Nephron (organoid): ENCODE results near the gene ZNF3.

ENCODE experiments used
- H3K27ac Mint-ChIP-seq, 3 experiments: 2 replicates each; pipeline ENCODE4 v1.8.0; 2020; ENCODE audit warnings: mixed read lengths in 3 of 3, mild to moderate bottlenecking in 2 of 3, moderate library complexity in 1 of 3
- H3K27me3 Mint-ChIP-seq: 2 replicates; pipeline ENCODE4 v1.8.0; 2021; ENCODE audit warnings: low read depth, mild to moderate bottlenecking, moderate library complexity, mixed read lengths
- H3K36me3 Mint-ChIP-seq: 2 replicates; pipeline ENCODE4 v1.8.0; 2020; ENCODE audit warnings: low read depth, mixed read lengths
- H3K4me1 Mint-ChIP-seq: 2 replicates; pipeline ENCODE4 v1.8.0; 2020; ENCODE audit warnings: mixed read lengths
- H3K4me3 Mint-ChIP-seq, 3 experiments: 2 replicates each; pipeline ENCODE4 v1.8.0; 2020; ENCODE audit warnings: mild to moderate bottlenecking in 3 of 3, mixed read lengths in 3 of 3, moderate library complexity in 2 of 3
- H3K9me3 Mint-ChIP-seq: 2 replicates; pipeline ENCODE4 v1.8.0; 2020; ENCODE audit warnings: mixed read lengths
- TF ChIP-seq, protein P1 (sequence below), 3 experiments: fragments of 200-600 bp; sonication (generic); IDR thresholded peaks; one replicate each; pipeline ENCODE4 v1.5.0; 2021; ENCODE audit warnings: antibody characterized with exemption in 3 of 3; ENCODE audit not compliant: unreplicated experiment in 3 of 3

Gene ZNF3

DNA sequence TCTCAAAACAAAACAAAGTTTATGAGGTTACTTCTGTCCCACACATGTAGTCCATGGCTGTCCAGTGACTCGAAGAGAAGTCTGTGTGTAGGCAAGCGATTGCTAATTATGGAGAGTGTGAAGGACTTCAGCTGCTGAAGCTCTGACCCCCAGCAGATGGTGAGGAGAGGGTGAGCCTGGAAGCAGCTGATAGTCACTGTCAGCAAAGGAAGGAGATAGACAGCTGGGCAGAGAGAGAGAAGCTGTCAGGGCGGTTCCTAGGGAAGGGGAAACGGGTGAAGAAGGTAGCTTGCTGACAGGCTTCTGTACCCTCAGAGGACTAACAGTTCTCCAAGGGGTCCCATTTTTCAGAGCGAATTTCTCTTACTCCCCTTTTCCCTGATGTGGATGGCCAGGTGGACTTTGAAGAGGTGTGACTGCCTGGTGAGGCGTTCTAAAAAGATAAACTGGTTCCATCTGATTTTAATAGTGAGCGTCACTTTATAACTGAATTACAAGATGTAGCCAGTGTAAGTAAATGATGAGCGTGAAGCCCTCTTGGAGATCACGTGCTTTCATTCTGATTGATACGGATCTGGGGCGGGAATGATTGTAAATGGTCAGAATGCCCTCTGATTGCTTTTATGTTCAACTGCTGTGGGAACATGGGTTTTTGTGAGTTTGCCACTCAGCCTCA lies 19.9 kb downstream of the ZNF3 start:
- H3K27ac Mint-ChIP-seq = peak overlapping the region in 2 of 3 experiments; percentile 13 to 20
- TF ChIP-seq, protein P1, sequence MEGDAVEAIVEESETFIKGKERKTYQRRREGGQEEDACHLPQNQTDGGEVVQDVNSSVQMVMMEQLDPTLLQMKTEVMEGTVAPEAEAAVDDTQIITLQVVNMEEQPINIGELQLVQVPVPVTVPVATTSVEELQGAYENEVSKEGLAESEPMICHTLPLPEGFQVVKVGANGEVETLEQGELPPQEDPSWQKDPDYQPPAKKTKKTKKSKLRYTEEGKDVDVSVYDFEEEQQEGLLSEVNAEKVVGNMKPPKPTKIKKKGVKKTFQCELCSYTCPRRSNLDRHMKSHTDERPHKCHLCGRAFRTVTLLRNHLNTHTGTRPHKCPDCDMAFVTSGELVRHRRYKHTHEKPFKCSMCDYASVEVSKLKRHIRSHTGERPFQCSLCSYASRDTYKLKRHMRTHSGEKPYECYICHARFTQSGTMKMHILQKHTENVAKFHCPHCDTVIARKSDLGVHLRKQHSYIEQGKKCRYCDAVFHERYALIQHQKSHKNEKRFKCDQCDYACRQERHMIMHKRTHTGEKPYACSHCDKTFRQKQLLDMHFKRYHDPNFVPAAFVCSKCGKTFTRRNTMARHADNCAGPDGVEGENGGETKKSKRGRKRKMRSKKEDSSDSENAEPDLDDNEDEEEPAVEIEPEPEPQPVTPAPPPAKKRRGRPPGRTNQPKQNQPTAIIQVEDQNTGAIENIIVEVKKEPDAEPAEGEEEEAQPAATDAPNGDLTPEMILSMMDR (IDR thresholded peaks at IDR 0.05; ENCODE audit: unreplicated experiment in 3 of 3) = no peak
- H3K27me3 Mint-ChIP-seq = no peaks in the 10 kb centered on the region
- H3K9me3 Mint-ChIP-seq = peaks cover 3% of the 10 kb centered on the region
- H3K4me3 Mint-ChIP-seq = peak overlapping the region in 1 of 3 experiments; percentile 16
- H3K36me3 Mint-ChIP-seq = peaks cover 84% of the 10 kb centered on the region
- peaks cover 9% of the 10 kb centered on the region for H3K4me1 Mint-ChIP-seq

DNA sequence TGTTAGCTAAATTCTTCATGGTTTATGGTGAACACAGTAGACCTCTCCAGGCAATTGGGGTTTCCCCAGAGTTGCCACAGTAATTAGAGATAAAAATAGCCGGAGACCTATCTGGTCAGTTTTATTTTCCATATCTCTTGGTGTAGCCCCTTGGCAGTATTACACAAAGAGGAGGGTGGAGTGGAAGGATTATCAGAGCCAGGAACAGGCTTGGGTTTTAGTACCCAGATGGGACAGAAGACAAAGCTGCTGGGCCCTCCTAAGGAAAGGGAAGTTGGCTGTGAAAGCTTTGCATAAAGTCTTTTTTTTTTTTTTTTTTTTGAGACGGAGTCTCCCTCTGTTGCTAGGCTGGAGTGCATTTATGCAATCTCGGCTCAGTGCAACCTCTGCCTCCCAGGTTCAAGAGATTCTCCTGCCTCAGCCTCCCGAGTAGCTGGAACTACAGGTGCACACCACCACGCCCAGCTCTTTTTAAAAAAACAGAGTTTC lies 22.2 kb downstream of the ZNF3 start:
- Mint-ChIP-seq H3K27ac (no peak overlapping the region), H3K36me3 (peaks cover 66% of the 10 kb centered on the region), H3K9me3 (peaks cover 3% of the 10 kb centered on the region), H3K4me3 (no peak overlapping the region), H3K4me1 (peaks cover 9% of the 10 kb centered on the region), H3K27me3 (no peaks in the 10 kb centered on the region)
- TF ChIP-seq, protein P1 (IDR thresholded peaks at IDR 0.05; ENCODE audit: unreplicated experiment in 3 of 3) = no peak

DNA sequence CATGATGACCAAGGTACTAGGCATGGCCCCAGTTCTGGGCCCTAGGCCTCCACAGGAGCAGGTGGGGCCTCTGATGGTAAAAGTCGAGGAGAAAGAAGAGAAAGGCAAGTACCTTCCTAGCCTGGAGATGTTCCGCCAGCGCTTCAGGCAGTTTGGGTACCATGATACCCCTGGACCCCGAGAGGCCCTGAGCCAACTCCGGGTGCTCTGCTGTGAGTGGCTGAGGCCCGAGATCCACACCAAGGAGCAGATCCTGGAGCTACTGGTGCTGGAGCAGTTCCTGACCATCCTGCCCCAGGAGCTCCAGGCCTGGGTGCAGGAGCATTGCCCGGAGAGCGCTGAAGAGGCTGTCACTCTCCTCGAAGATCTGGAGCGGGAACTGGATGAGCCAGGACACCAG lies 24.5 kb downstream of the ZNF3 start:
- peaks cover 53% of the 10 kb centered on the region for H3K36me3 Mint-ChIP-seq
- no peak overlapping the region for H3K4me3 Mint-ChIP-seq
- no peak overlapping the region for H3K27ac Mint-ChIP-seq
- TF ChIP-seq, protein P1 (IDR thresholded peaks at IDR 0.05; ENCODE audit: unreplicated experiment in 3 of 3) = no peak
- no peaks in the 10 kb centered on the region for H3K27me3 Mint-ChIP-seq
- peaks cover 12% of the 10 kb centered on the region for H3K4me1 Mint-ChIP-seq
- H3K9me3 Mint-ChIP-seq = no peaks in the 10 kb centered on the region

DNA sequence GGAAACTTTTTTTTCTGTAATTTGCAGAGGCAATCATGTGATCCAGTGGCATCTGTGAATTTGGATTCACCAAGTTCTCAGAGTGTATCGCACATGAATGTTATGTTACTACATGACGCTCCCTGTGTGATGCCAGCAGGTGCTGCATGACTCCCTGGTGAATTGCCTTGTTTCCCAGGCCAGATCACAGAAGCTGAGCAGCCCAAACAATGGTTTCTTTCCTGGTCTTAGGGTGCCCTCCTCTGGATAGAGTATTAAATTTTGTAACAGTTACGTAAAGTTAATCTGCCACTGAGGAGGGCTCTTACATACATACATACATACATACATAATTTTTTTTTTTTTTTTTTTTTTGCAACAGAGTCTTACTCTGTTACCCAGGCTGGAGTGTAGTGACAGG lies 28.3 kb downstream of the ZNF3 start:
- Mint-ChIP-seq H3K36me3 (peaks cover 26% of the 10 kb centered on the region), H3K27ac (peak overlapping the region in 1 of 3 experiments; percentile 72), H3K9me3 (no peaks in the 10 kb centered on the region), H3K27me3 (no peaks in the 10 kb centered on the region), H3K4me1 (peaks cover 19% of the 10 kb centered on the region), H3K4me3 (peak overlapping the region; percentile 58 to 79 (median 70))
- TF ChIP-seq, protein P1 (IDR thresholded peaks at IDR 0.05; ENCODE audit: unreplicated experiment in 3 of 3) = no peak

DNA sequence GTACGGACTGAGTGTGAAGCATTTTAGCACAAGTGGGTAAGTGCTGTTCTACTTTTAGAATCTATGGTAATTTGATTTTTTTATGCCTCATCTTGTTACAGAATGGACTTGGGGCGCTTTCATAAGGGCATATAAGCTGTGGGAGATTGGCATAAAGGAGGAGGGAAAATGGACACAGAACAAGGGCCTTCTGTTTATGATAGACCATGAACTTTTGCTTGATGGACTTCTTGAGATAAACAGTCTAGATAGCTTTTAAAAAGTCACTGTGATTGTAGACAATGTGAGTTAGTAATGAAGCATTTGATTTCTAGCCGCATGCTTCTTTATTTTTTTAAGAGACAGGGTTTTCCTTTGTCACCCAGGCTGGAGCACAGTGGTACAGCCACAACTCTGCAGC lies 29.9 kb downstream of the ZNF3 start:
- Mint-ChIP-seq H3K36me3 (peaks cover 10% of the 10 kb centered on the region), H3K27ac (peak overlapping the region in 2 of 3 experiments; percentile 62 to 85), H3K27me3 (no peaks in the 10 kb centered on the region), H3K9me3 (no peaks in the 10 kb centered on the region), H3K4me1 (peaks cover 19% of the 10 kb centered on the region), H3K4me3 (peak overlapping the region; percentile 72 to 83 (median 80))
- TF ChIP-seq, protein P1 (IDR thresholded peaks at IDR 0.05; ENCODE audit: unreplicated experiment in 3 of 3) = no peak
